COLO829 (cell line): Measurements from ENCODE around the gene CHD3.
A peak's percentile ranks its signal among the peaks of the same experiment; 100 is the strongest.
"Not testable (repeated sequence)": the region's sequence is repeated elsewhere in the genome, so short reads cannot be mapped to it uniquely, and the experiment has no call there.

Experiments used
- DNase-seq: peaks from one replicate; pipeline ENCODE4 v3.0.0; 2012; ENCODE audit warnings: low spot score

CHD3 gene

GRCh38 chr17:7849751-7850504 lies 38.7 kb upstream of the CHD3 start:
- DNase-seq, result no peak

GRCh38 chr17:7850701-7851437 lies 37.7 kb upstream of the CHD3 start:
- no peak for DNase-seq

DNA sequence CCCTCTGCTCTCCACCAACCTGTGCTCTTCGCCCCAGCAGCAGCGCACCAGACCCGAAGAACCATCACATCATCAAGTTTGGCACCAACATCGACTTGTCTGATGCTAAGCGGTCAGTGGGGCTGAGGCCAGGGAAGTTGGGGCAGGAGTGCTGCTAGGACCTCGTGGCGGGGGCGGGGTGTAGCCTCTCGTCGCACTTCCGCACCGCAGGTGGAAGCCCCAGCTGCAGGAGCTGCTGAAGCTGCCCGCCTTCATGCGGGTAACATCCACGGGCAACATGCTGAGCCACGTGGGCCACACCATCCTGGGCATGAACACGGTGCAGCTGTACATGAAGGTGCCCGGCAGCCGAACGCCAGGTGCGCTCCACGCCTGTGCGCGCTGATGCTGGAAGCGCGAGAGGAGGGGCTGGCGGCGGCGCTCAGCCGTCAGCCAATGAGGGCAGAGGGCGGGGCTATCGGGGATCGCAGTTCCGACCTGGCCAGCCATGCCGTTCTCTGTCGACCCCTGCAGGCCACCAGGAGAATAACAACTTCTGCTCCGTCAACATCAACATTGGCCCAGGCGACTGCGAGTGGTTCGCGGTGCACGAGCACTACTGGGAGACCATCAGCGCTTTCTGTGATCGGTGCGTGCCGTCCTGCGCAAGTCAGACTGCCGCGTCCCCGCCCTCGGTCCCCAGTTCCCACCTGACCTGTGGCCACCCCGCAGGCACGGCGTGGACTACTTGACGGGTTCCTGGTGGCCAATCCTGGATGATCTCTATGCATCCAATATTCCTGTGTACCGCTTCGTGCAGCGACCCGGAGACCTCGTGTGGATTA lies 36.9 kb upstream of the CHD3 start:
- DNase-seq, result peak; percentile 74

GRCh38 chr17:7852262-7852670 lies 36.3 kb upstream of the CHD3 start:
- no peak for DNase-seq

- no peak for DNase-seq
Observed at GRCh38 chr17:7852919-7853690, 35.5 kb upstream of the CHD3 start.

DNA sequence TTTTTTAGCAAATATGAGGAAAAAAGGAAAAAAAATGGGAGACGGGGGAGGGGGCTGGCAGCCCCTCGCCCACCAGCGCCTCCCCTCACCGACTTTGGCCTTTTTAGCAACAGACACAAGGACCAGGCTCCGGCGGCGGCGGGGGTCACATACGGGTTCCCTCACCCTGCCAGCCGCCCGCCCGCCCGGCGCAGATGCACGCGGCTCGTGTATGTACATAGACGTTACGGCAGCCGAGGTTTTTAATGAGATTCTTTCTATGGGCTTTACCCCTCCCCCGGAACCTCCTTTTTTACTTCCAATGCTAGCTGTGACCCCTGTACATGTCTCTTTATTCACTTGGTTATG lies 34.9 kb upstream of the CHD3 start:
- DNase-seq, result no peak

DNA sequence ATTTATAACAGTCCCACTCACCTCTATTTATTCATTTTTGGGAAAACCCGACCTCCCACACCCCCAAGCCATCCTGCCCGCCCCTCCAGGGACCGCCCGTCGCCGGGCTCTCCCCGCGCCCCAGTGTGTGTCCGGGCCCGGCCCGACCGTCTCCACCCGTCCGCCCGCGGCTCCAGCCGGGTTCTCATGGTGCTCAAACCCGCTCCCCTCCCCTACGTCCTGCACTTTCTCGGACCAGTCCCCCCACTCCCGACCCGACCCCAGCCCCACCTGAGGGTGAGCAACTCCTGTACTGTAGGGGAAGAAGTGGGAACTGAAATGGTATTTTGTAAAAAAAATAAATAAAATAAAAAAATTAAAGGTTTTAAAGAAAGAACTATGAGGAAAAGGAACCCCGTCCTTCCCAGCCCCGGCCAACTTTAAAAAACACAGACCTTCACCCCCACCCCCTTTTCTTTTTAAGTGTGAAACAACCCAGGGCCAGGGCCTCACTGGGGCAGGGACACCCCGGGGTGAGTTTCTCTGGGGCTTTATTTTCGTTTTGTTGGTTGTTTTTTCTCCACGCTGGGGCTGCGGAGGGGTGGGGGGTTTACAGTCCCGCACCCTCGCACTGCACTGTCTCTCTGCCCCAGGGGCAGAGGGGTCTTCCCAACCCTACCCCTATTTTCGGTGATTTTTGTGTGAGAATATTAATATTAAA lies 34.4 kb upstream of the CHD3 start:
- DNase-seq, result no peak

- DNase-seq, result no peak
Observed at GRCh38 chr17:7854851-7855659, 33.5 kb upstream of the CHD3 start, which contains the start of gene TMEM88. TSS of gene TMEM88 (plus strand) at chr17:7855066. CDS start at chr17:7855075, 9 bp downstream.

- no peak for DNase-seq
Observed at GRCh38 chr17:7855660-7856010, 33.0 kb upstream of the CHD3 start.

DNA sequence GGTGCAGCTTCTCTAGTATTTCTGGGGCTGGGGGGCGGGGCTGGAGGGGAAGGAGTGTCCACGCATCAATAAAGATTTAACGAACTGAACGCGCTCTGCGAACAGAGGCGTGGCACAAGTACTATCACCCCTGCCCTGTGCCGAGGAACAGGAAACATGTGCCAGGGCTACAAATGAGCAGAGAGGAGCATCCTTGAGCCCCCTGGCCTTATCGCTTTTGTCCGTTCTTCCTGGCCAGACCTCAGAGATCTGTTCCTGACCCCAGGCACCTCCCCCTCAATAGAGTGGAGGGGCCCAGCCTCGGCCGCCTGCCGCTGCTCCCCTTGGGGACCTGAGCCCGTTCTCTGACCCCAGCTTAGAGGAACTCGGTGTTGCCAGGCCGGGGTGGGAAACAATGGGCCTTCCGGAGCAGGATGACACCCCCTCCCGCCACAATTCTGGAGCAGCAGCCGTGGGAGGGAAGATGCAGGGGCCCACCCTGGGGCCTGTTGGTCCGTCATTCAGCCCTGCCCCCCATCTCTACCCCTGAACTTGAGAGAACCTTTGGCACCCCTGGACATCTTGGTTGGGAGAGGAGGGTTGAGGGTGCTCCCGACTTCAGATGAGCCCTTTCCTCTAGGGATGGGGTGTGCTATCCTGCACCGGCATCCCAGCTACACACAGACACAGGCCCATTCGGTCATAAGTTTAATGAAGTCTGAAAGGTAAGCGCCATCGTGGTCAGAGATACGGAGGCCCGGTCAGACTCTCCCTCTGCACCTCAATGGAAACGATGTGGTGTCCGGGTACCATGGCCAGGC lies 32.4 kb upstream of the CHD3 start:
- no peak for DNase-seq

DNA sequence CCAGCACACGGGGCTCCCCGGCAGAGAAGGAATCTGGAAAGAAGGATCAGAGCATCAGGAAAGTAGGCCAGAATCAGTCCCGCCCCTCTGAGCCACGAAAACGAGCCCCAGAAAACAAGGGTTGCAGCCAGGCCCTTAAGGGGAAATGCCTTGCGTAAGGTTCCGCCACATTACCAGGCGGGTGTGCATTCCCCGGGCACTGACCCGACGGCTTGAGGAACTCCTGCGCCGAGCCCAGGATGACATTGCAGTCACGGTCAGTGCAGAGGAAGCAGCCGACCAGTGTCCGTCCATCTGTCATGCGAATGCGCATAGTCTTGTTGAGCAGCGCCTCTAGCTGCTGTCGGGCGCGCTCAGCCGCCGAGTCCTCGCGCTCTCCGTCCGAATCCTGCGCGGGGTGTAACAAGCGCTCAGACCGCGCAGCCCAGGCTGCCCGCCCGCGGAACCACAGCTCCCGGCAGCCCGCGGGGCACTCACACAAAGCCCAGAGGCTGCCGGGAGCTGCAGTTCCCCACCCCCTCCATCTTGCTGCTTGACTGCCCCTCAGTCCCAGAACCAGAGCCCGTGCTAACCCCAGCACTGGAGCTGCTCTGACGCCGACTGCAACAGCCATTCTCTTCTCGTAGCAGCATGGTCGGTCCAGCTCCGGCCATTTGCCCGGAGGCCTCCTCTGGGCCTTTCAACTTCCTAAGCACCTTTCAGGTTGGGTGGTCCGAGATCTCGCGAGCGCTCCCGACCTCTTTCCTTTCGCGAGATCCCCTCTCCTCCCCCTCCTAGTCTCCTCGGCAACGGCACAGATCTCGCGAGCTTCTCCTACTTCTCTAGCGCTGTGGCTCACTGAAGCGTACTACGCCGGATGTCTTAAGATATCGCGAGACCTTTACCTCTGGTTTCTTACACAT lies 31.5 kb upstream of the CHD3 start, which contains the start of gene NAA38:
TSS of gene NAA38 (minus strand) at position 749 of the 902 bp plus-strand sequence. CDS start at position 653, 96 bp downstream.
- DNase-seq, result peak; percentile 94

GRCh38 chr17:7857713-7858521 lies 30.7 kb upstream of the CHD3 start, which contains the start of gene CYB5D1:
TSS of gene CYB5D1 (plus strand) at chr17:7858003. CDS start at chr17:7858135, 132 bp downstream.
- DNase-seq, result peak; percentile 74

- no peak for DNase-seq
Observed at GRCh38 chr17:7858522-7858810, 30.1 kb upstream of the CHD3 start.

- DNase-seq, result no peak
Observed at GRCh38 chr17:7859028-7859427, 29.6 kb upstream of the CHD3 start.

GRCh38 chr17:7862692-7863437 lies 25.7 kb upstream of the CHD3 start:
- DNase-seq, result no peak

DNA sequence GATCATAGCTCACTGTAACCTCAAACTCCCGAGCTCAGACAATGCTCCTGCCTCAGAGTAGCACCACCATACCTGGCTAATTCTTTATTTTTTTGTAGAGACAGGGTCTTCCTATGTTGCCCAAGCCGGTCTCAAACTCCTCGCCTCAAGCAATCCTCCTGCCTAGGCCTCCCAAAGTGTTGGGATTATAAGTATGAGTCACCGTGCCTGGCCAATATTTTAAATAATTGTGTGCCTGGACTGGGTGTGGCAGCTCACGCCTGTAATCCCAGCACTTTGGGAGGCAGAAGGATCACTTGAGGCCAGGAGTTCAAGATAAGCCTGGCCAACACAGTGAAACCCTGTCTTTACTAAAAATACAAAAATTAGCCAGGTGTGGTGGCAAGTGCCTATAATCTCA lies 24.2 kb upstream of the CHD3 start:
- not testable (repeated sequence) for DNase-seq
